Activated CD4-positive, alpha-beta T cell treated with anti-CD3 and anti-CD28 coated beads for 48 hours (primary cell): ENCODE measurements around the gene NCS1.
A peak's percentile ranks its signal among the peaks of the same experiment; 100 is the strongest.

Experiments used
- DNase-seq: peaks from one replicate; pipeline ENCODE4 v3.0.0-alpha.2; 2020

NCS1 gene

GRCh38 chr9:130177898-130178805 is 5.9 kb downstream of the NCS1 start:
- no peak for DNase-seq

GRCh38 chr9:130179331-130179907 is 7.2 kb downstream of the NCS1 start:
- no peak for DNase-seq

GRCh38 chr9:130180516-130180915 is 8.3 kb downstream of the NCS1 start:
- DNase-seq, result no peak

GRCh38 chr9:130181678-130182380 is 9.6 kb downstream of the NCS1 start:
- no peak for DNase-seq

GRCh38 chr9:130182381-130182909 is 10.2 kb downstream of the NCS1 start:
- no peak for DNase-seq

GRCh38 chr9:130183133-130183762 is 11.0 kb downstream of the NCS1 start:
- DNase-seq, result no peak

- no peak for DNase-seq
Measured at GRCh38 chr9:130185017-130185416, 12.8 kb downstream of the NCS1 start.

- DNase-seq, result no peak
Measured at GRCh38 chr9:130185490-130186031, 13.4 kb downstream of the NCS1 start.

- no peak for DNase-seq
Measured at GRCh38 chr9:130186051-130186450, 13.8 kb downstream of the NCS1 start.

GRCh38 chr9:130186839-130187522 is 14.8 kb downstream of the NCS1 start:
- peak; percentile 30 for DNase-seq

GRCh38 chr9:130187523-130187846 is 15.3 kb downstream of the NCS1 start:
- no peak for DNase-seq

- DNase-seq, result no peak
Measured at GRCh38 chr9:130188860-130189481, 16.8 kb downstream of the NCS1 start.

- DNase-seq, result no peak
Measured at GRCh38 chr9:130189840-130190239, 17.6 kb downstream of the NCS1 start.

GRCh38 chr9:130191068-130191748 is 19.0 kb downstream of the NCS1 start:
- DNase-seq, result no peak

- DNase-seq, result no peak
Measured at GRCh38 chr9:130191749-130192120, 19.5 kb downstream of the NCS1 start.

GRCh38 chr9:130192382-130192999 is 20.3 kb downstream of the NCS1 start:
- no peak for DNase-seq

- no peak for DNase-seq
Measured at GRCh38 chr9:130193103-130193502, 20.9 kb downstream of the NCS1 start.

- DNase-seq, result no peak
Measured at GRCh38 chr9:130193531-130194377, 21.6 kb downstream of the NCS1 start.

- DNase-seq, result no peak
Measured at GRCh38 chr9:130194378-130194932, 22.3 kb downstream of the NCS1 start.
